Ishikawa (cell line): ENCODE data around the gene CES3.

Experiments
- CEBPB ChIP-seq: IDR thresholded peaks from 2 replicates; pipeline ENCODE4 v1.6.1; 2012
- CREB1 ChIP-seq: IDR thresholded peaks from 2 replicates; pipeline ENCODE4 v1.6.1; 2012; ENCODE audit warnings: low read depth
- EGR1 ChIP-seq: IDR thresholded peaks from 2 replicates; pipeline ENCODE4 v1.6.1; 2012
- EP300 ChIP-seq: IDR thresholded peaks from 2 replicates; pipeline ENCODE4 v1.6.1; 2012; ENCODE audit warnings: borderline replicate concordance
- FOXM1 ChIP-seq: IDR thresholded peaks from 2 replicates; pipeline ENCODE4 v1.6.1; 2012; ENCODE audit warnings: low read depth, borderline replicate concordance
- MAX ChIP-seq: IDR thresholded peaks from 2 replicates; pipeline ENCODE4 v1.6.1; 2012
- NFIC ChIP-seq: IDR thresholded peaks from 2 replicates; pipeline ENCODE4 v1.6.1; 2012
- RAD21 ChIP-seq: IDR thresholded peaks from 2 replicates; pipeline ENCODE4 v1.6.1; 2012; ENCODE audit warnings: low read depth
- REST ChIP-seq: IDR thresholded peaks from 2 replicates; pipeline ENCODE4 v1.6.1; 2012; ENCODE audit warnings: low read depth, mild to moderate bottlenecking
- TAF1 ChIP-seq: IDR thresholded peaks from 2 replicates; pipeline ENCODE4 v1.6.1; 2012; ENCODE audit warnings: low read depth, mild to moderate bottlenecking
- TCF12 ChIP-seq: IDR thresholded peaks from 2 replicates; pipeline ENCODE4 v1.6.1; 2012; ENCODE audit warnings: low read depth
- TEAD4 ChIP-seq: IDR thresholded peaks from 2 replicates; pipeline ENCODE4 v1.6.1; 2012
- USF1 ChIP-seq: IDR thresholded peaks from 2 replicates; pipeline ENCODE4 v1.6.1; 2012
- YY1 ChIP-seq: IDR thresholded peaks from 2 replicates; pipeline ENCODE4 v1.6.1; 2012; ENCODE audit warnings: low read depth

GRCh38 chr16:66968847-66969246 lies 7.8 kb downstream of the CES3 start:
- TF ChIP-seq YY1 (no peak), TAF1 (no peak), EP300 (no peak), REST (no peak), USF1 (no peak), MAX (no peak), RAD21 (no peak), TEAD4 (no peak), CEBPB (no peak), CREB1 (no peak), NFIC (no peak), EGR1 (no peak), FOXM1 (no peak), TCF12 (no peak)
